Mesodermal cell (in vitro differentiated cells): ENCODE results near the gene SPATA31D1.

ENCODE experiments used
- H3K27ac ChIP-seq: 2 replicates; pipeline ENCODE4 v1.7.0; 2013; ENCODE audit warnings: mild to moderate bottlenecking, low read depth, low read length, moderate library complexity; ENCODE audit not compliant: severe bottlenecking
- H3K36me3 ChIP-seq: 2 replicates; pipeline ENCODE4 v1.7.1; 2013; ENCODE audit warnings: mild to moderate bottlenecking, low read length, moderate library complexity; ENCODE audit not compliant: control insufficient read depth, insufficient read depth
- H3K4me1 ChIP-seq: one replicate; pipeline ENCODE4 v1.7.1; 2013; ENCODE audit warnings: mild to moderate bottlenecking, low read length; ENCODE audit not compliant: insufficient read depth, control insufficient read depth, poor library complexity, severe bottlenecking
- H3K4me3 ChIP-seq: 2 replicates; pipeline ENCODE4 v1.7.0; 2013; ENCODE audit warnings: low read length, control low read depth, mild to moderate bottlenecking; ENCODE audit not compliant: insufficient read depth, poor library complexity, severe bottlenecking; ENCODE audit errors: extremely low read depth
- H3K9me3 ChIP-seq: 2 replicates; pipeline ENCODE4 v1.7.1; 2013; ENCODE audit warnings: mild to moderate bottlenecking, low read length, moderate library complexity; ENCODE audit not compliant: control insufficient read depth
- WGBS, 2 experiments: methylation state at CpG; one replicate each; pipeline ENCODE4 v1.1.5; 2013; ENCODE audit warnings: missing lambda C conversion rate in 2 of 2; ENCODE audit not compliant: insufficient coverage in 2 of 2; 5-methylcytosine and 5-hydroxymethylcytosine counted together

The SPATA31D1 gene

GRCh38 chr9:81979196-81979595 lies 9.4 kb upstream of the SPATA31D1 start:
- WGBS, 2 experiments: no CpG with 5 or more reads among the region's 2 CpGs
- no peaks in the 10 kb centered on the region for H3K9me3 ChIP-seq
- no peaks in the 10 kb centered on the region for H3K36me3 ChIP-seq

GRCh38 chr9:81980568-81980967 lies 8.0 kb upstream of the SPATA31D1 start:
- Histone ChIP-seq H3K9me3 (no peaks in the 10 kb centered on the region), H3K4me1 (no peaks in the 10 kb centered on the region), H3K27ac (no peak overlapping the region), H3K36me3 (no peaks in the 10 kb centered on the region), H3K4me3 (no peak overlapping the region)

More at GRCh38 chr9:81979196-81979595, 9.4 kb upstream of the SPATA31D1 start:
- H3K27ac ChIP-seq: no peak overlapping the region
- H3K4me1 ChIP-seq: no peaks in the 10 kb centered on the region
- H3K4me3 ChIP-seq: no peak overlapping the region

GRCh38 chr9:81981883-81982282 lies 6.7 kb upstream of the SPATA31D1 start:
- H3K4me1 ChIP-seq: no peaks in the 10 kb centered on the region
- H3K9me3 ChIP-seq: no peaks in the 10 kb centered on the region
- 88 to 96% methylated on average over 3 to 4 of the region's 4 CpGs for WGBS, 2 experiments
- H3K27ac ChIP-seq: no peak overlapping the region
- no peaks in the 10 kb centered on the region for H3K36me3 ChIP-seq
- no peak overlapping the region for H3K4me3 ChIP-seq

GRCh38 chr9:81984928-81985327 lies 3.6 kb upstream of the SPATA31D1 start:
- 74 to 90% methylated on average over 4 to 5 of the region's 6 CpGs for WGBS, 2 experiments
- Histone ChIP-seq H3K27ac (no peak overlapping the region), H3K9me3 (no peaks in the 10 kb centered on the region), H3K4me1 (no peaks in the 10 kb centered on the region), H3K36me3 (no peaks in the 10 kb centered on the region), H3K4me3 (no peak overlapping the region)

- H3K9me3 ChIP-seq: no peaks in the 10 kb centered on the region
- H3K4me3 ChIP-seq: no peak overlapping the region
- no peaks in the 10 kb centered on the region for H3K36me3 ChIP-seq
- H3K4me1 ChIP-seq: no peaks in the 10 kb centered on the region
- WGBS, 2 experiments: no CpG with 5 or more reads among the region's 1 CpG
- no peak overlapping the region for H3K27ac ChIP-seq
Observed at GRCh38 chr9:81986051-81986450, 2.5 kb upstream of the SPATA31D1 start.

GRCh38 chr9:81989700-81990099 lies 1.1 kb downstream of the SPATA31D1 start:
- Histone ChIP-seq H3K27ac (no peak overlapping the region), H3K4me1 (no peaks in the 10 kb centered on the region), H3K9me3 (no peaks in the 10 kb centered on the region), H3K4me3 (no peak overlapping the region), H3K36me3 (no peaks in the 10 kb centered on the region)
- 89 to 91% methylated on average over 1 of the region's 1 CpG for WGBS, 2 experiments

- Histone ChIP-seq H3K4me3 (no peak overlapping the region), H3K9me3 (no peaks in the 10 kb centered on the region), H3K36me3 (no peaks in the 10 kb centered on the region), H3K27ac (no peak overlapping the region), H3K4me1 (no peaks in the 10 kb centered on the region)
- 93 to 94% methylated on average over 4 of the region's 5 CpGs for WGBS, 2 experiments
Observed at GRCh38 chr9:81993656-81994055, 5.1 kb downstream of the SPATA31D1 start.

- H3K4me1 ChIP-seq: no peaks in the 10 kb centered on the region
- no peaks in the 10 kb centered on the region for H3K9me3 ChIP-seq
- no peaks in the 10 kb centered on the region for H3K36me3 ChIP-seq
- no peak overlapping the region for H3K4me3 ChIP-seq
- H3K27ac ChIP-seq: no peak overlapping the region
Observed at GRCh38 chr9:81999806-82000205, 11.2 kb downstream of the SPATA31D1 start.

GRCh38 chr9:82010711-82011110 lies 22.1 kb downstream of the SPATA31D1 start:
- Histone ChIP-seq H3K4me1 (no peaks in the 10 kb centered on the region), H3K4me3 (no peak overlapping the region), H3K9me3 (peaks cover 5% of the 10 kb centered on the region), H3K36me3 (no peaks in the 10 kb centered on the region), H3K27ac (no peak overlapping the region)
- WGBS, 2 experiments: 85 to 92% methylated on average over 1 of the region's 1 CpG

GRCh38 chr9:82011133-82011532 lies 22.6 kb downstream of the SPATA31D1 start:
- WGBS, 2 experiments: 88 to 92% methylated on average over 2 to 3 of the region's 3 CpGs
- H3K27ac ChIP-seq: no peak overlapping the region

GRCh38 chr9:82012276-82012675 lies 23.7 kb downstream of the SPATA31D1 start:
- no peaks in the 10 kb centered on the region for H3K4me1 ChIP-seq
- no peak overlapping the region for H3K27ac ChIP-seq
- no peak overlapping the region for H3K4me3 ChIP-seq
- WGBS, 2 experiments: no CpG with 5 or more reads among the region's 1 CpG
- H3K9me3 ChIP-seq: peaks cover 5% of the 10 kb centered on the region
- no peaks in the 10 kb centered on the region for H3K36me3 ChIP-seq

More at GRCh38 chr9:82011133-82011532, 22.6 kb downstream of the SPATA31D1 start:
- Histone ChIP-seq H3K36me3 (no peaks in the 10 kb centered on the region), H3K9me3 (peaks cover 5% of the 10 kb centered on the region), H3K4me3 (no peak overlapping the region), H3K4me1 (no peaks in the 10 kb centered on the region)

- H3K36me3 ChIP-seq: no peaks in the 10 kb centered on the region
Observed at GRCh38 chr9:82020331-82020730, 31.8 kb downstream of the SPATA31D1 start.

More at GRCh38 chr9:82020331-82020730, 31.8 kb downstream of the SPATA31D1 start:
- H3K4me3 ChIP-seq: no peak overlapping the region
- peaks cover 4% of the 10 kb centered on the region for H3K4me1 ChIP-seq
- no peak overlapping the region for H3K27ac ChIP-seq
- H3K9me3 ChIP-seq: no peaks in the 10 kb centered on the region
